GM12864 (cell line): Measurements from ENCODE around the gene PPIL3.

Experiments
- DNase-seq: peaks from one replicate; pipeline ENCODE4 v3.0.0-alpha.2; 2011; ENCODE audit warnings: low read depth
- H3K4me3 ChIP-seq: 2 replicates; pipeline ENCODE4 v1.5.1; 2011; ENCODE audit warnings: mild to moderate bottlenecking, low read depth, low read length, control low read depth
- CTCF ChIP-seq: IDR thresholded peaks from 2 replicates; pipeline ENCODE4 v1.5.1; 2011; ENCODE audit warnings: low read depth, mild to moderate bottlenecking, moderate library complexity, low read length, control low read depth, inconsistent platforms; ENCODE audit errors: missing control alignments

Gene PPIL3

GRCh38 chr2:200871151-200871550, 17.7 kb downstream of the PPIL3 start:
- no peak overlapping the region for H3K4me3 ChIP-seq
- DNase-seq = no peak
- TF ChIP-seq CTCF = no peak

- TF ChIP-seq CTCF = no peak
- H3K4me3 ChIP-seq = no peak overlapping the region
- DNase-seq = no peak
These were observed 19.9 kb downstream of the PPIL3 start for GRCh38 chr2:200869014-200869413.

GRCh38 chr2:200864176-200865034, 24.5 kb downstream of the PPIL3 start, which contains the start of gene CLK1:
CLK1 (minus strand) TSS chr2:200864658; CDS start chr2:200861862, 2,796 bp downstream.
- peak within 1 kb of the TSS; percentile 72 for H3K4me3 ChIP-seq
- DNase-seq = peak; percentile 79
- TF ChIP-seq CTCF = no peak

- peak overlapping the region; percentile 72 for H3K4me3 ChIP-seq
- no peak for TF ChIP-seq CTCF
- no peak for DNase-seq
These were observed 25.1 kb downstream of the PPIL3 start for GRCh38 chr2:200863782-200864175.

- peak; percentile 26 for DNase-seq
- peak overlapping the region; percentile 72 for H3K4me3 ChIP-seq
- TF ChIP-seq CTCF = no peak
These were observed 26.3 kb downstream of the PPIL3 start for GRCh38 chr2:200862532-200863000.

GRCh38 chr2:200861617-200862155, 27.2 kb downstream of the PPIL3 start:
- no peak for TF ChIP-seq CTCF
- DNase-seq = no peak
- H3K4me3 ChIP-seq = peak overlapping the region; percentile 72
